Measurements from ENCODE around the gene TMEM120B.

GRCh38 chr12:121803861-121804416 lies 91.4 kb downstream of the TMEM120B start, which contains the start of gene SETD1B:
- TF ChIP-seq EP300 (IDR thresholded peaks at IDR 0.05; ENCODE audit: low read depth) (no peak), CTCF (IDR thresholded peaks at IDR 0.05) (no peak), POLR2AphosphoS5 (IDR thresholded peaks at IDR 0.05) (peak in 2 of 3 donors; percentile 13 to 27), POLR2A (IDR thresholded peaks at IDR 0.05) (no peak)

Data from transverse colon (tissue), 4 donors.